C4-2B (cell line): ENCODE data around the gene GPR34.

Experiments
- CTCF ChIP-seq: fragments of 450-650 bp; conservative IDR thresholded peaks from 2 replicates; pipeline ENCODE4 v1.5.1; 2017; ENCODE audit warnings: mild to moderate bottlenecking
- ZFX ChIP-seq: fragments of 450-650 bp; IDR thresholded peaks from 2 replicates; pipeline ENCODE4 v1.6.1; 2017

- no peak for TF ChIP-seq CTCF
- TF ChIP-seq ZFX: no peak
Observed at GRCh38 chrX:41716767-41717473, 28.1 kb downstream of the GPR34 start.
